SKM-1 (cell line): Measurements from ENCODE around the gene ASIC2.

Experiments
- DNase-seq: peaks from one replicate; lab custom pipeline; 2025; ENCODE audit not compliant: unreplicated experiment; lab: John Stamatoyannopoulos, UW

ASIC2 gene

DNA sequence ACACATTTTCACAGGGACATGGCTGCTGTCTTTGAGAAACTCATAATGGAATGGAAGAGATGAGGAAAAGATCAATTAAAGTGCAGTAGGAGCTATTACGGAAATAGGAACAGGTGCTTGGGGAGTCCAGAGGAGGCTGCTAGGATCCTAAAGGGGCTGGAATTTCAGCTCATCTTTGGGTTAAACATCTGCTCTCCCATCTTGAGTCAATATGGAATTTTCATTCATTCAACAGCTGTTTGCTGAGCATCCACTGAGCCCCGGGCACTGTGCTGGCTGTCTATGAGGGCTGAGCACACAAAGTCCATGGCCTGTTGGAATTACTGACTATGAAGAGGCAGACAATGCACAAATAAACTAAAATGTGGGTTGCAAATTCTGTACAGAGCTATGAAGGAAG, 47.9 kb downstream of the ASIC2 start:
- no peak for DNase-seq

DNA sequence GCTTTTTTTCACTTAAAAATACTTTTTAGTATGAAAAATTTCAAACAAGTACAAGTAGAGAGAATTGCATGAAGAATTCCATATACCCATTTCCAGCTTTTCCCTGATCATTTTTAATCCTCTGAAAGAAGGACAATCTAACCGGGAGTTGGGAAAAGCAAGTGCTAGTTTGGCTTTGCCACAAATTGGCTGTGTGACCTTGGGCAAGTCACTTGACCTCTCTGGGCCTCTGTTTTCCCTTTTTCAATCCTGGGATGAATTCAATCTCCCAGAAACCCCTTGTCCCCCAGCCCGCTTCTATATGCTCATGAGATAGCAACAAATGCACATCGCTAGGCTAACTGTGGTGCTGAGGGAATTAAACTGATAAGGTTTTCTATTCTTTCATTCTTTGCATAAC, 49.4 kb downstream of the ASIC2 start:
- no peak for DNase-seq

- DNase-seq, result no peak
These were observed 50.5 kb downstream of the ASIC2 start for GRCh38 chr17:33242375-33243124.

DNA sequence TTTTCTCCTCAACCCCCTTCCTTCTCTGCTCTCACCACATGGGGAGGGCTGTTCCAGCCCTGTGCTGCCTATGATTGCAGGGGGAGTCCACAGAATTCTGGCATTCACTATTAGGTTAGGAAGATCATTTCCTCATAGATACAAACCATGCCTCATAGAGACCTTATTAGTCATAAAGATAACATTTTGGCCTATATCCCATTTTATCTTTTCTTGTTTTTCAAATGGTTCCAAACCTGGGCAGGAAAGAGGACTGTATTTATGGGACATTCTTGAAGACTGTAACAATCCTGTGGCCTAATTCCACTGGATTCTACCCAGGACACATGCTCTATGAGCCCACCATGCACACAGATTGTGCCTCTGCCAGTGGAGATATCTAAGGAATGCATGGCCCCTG, 51.7 kb downstream of the ASIC2 start:
- DNase-seq, result no peak

GRCh38 chr17:33240362-33240761, 52.7 kb downstream of the ASIC2 start:
- no peak for DNase-seq

DNA sequence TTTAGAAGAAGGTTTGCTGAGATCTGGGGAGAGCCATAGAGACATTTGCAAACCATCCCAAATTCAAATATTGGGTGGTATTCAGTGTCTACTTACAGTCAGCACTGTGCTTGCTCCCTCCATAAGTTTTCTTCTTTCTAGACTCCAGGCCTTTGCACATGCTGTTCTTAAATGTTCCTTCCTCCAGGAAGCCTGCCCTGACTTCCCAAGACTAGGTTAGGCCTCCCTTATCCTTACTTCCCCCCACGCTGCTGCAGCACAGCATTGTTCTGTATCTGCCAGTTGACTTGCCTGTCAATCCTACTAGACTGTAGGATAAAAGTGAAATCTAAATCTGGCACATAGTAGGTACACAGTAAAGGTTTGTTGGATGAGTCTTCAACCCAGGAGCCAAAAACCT, 53.4 kb downstream of the ASIC2 start:
- no peak for DNase-seq

DNA sequence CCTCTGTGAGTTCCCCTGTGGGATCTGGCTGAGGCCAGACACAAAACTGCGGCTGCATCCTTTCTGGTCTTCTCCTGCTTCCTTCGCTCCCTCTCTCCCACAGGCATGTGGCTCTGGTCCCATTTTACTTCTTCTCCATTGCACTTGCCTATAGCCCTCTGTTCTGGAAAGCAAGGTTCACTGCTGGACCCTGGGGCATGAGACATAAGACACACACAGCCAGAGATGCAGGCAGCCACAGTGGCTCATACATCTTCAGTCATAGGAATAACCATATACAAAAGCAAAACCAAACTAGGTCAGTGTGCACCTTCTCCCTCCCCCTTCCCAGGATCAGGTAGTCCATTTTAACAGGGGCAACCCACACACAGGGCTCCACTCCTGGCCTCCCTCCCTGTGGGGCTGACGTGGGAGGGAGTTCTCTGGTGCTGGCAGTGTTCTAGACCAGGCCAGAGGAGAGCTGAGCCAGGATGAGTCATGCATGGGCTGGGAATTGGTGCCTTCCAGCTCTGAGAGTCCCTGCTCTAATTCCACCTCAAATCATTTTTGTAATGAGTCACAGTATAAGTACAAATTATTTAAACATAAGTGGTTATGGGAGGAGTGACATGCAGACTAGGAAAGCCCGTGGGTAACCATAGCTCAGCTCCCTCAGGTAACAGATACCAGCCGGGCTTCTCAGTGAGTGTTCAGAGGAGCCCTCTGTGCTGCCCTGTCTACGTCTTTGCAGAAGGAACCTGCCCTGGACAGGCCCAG, 58.0 kb downstream of the ASIC2 start:
- DNase-seq, result no peak

DNA sequence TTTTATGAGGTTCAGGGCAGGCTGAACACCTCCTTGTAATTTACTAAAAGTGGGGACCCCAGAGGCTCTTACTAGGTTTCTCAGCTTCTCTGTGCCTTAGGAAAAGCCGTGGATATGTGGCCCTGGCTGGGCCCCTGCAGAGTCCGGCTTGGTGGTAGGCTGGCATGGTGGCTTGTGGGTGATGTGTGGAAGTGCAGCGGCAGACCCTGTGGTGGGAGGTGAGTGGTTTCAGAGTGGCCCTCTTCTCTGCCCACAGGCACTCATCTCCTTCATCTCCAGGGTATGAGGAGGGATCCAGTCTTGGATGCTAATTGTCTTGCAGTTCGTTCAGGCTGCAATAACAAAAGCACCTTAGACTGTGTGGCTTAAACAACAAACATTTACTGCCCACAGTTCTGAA, 58.9 kb downstream of the ASIC2 start:
- DNase-seq, result no peak

GRCh38 chr17:33233811-33234177, 59.3 kb downstream of the ASIC2 start:
- DNase-seq, result no peak

- no peak for DNase-seq
These were observed 63.6 kb downstream of the ASIC2 start for GRCh38 chr17:33229499-33229898.

- DNase-seq, result no peak
These were observed 64.1 kb downstream of the ASIC2 start for GRCh38 chr17:33229028-33229427.

- no peak for DNase-seq
These were observed 64.5 kb downstream of the ASIC2 start for GRCh38 chr17:33228548-33228947.

DNA sequence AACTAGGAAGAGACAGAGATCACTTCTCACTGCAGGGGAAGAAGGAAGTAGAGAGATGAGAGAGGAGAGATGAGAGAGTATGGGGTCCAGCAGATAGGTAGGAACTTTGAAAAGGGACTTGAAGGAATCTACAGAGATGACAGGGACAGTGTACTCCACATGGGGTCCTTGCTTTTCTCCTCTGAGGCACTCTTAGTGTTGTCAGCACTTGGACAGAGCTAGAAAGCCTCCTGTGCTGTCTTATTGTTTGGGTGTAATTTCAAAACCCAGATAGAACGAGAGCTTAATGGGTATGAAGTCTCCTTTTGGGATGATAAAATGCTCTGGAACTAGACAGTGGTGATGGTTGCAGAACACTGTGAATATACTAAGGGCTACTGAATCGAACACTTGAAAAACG, 65.2 kb downstream of the ASIC2 start:
- DNase-seq, result no peak

- DNase-seq, result no peak
These were observed 67.1 kb downstream of the ASIC2 start for GRCh38 chr17:33225994-33226393.

DNA sequence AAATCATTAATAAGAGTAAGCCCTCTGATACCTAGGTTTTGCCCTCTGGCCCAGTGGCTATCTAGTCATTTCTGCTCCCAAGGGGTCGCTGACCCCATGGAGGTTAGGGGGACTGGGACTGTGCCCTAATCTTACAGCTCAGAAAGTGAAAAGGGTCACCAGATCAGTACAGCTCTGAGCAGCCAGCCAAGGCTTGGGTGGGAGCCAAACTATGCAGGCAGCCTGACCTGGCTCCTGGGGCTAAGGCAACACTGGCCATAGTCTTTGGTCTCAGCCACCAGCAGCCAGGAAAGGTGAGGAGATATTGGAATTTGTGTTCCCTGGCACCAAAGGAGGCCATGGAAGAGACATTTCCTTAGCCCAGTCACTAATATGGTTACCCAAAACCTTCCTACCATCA, 67.6 kb downstream of the ASIC2 start:
- no peak for DNase-seq

DNA sequence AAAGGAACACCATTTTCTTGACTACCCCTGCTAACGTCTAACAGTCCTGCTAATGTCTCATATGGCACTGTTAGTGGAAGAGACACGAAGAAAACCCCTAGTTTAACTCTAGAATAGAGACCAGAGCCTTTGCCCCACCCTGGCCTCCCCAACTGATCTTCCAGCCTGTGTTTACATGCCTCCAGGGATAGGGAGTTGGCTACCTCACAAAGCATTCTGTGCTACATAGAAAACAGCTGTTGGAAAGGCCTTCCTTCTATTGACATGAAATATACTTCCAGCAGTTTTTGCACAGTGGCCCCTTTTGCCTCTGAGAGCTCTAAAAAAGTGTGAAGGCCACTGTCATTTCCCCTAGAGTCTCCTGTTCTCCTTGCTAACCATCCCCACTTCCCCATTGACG, 73.1 kb downstream of the ASIC2 start:
- DNase-seq, result no peak

GRCh38 chr17:33218698-33219601, 74.1 kb downstream of the ASIC2 start:
- DNase-seq, result no peak

- DNase-seq, result no peak
These were observed 75.2 kb downstream of the ASIC2 start for GRCh38 chr17:33217891-33218290.

GRCh38 chr17:33214996-33215395, 78.1 kb downstream of the ASIC2 start:
- no peak for DNase-seq

- DNase-seq, result no peak
These were observed 82.8 kb downstream of the ASIC2 start for GRCh38 chr17:33210285-33210684.

DNA sequence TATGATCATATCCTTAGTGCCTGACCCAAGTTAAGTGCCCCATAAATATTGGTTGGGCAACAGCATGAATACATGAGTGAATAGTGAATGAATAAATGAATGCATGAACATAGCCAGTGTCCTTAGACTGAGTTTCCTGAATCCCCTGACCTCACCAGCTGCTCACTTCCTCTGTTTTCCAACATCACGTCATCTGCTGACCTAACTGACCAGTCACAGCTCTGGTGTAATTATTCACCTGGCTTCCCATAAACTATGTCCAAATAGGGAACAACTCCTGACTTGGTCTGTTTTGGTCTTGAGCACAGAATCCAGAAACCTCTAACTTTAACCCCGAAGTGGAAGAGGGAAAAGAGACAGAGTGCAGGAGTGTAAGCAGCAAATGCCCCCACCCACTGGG, 83.4 kb downstream of the ASIC2 start:
- no peak for DNase-seq

DNA sequence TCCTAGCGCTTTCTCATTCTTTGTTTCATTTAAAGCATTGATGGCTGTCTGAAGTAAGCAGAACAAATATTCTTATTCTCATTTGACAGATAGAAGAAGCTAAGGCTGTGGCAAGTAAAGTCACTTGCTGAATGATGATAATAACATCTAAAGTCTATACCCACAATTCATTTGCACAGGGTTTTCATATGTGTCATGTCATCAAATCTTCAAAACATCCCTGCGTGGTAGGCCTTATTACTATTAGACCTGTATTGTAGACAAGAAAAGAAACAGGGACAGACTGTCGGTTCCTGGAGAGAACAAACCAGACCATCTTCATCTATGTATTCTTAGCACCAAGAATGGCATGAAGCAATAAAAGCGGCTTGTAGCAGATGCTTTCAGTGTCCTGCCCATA, 85.9 kb downstream of the ASIC2 start:
- no peak for DNase-seq
